ENCODE results near the gene LIMS1. TPM values are rescaled to one million over a fixed set of nuclear protein-coding genes. Genes with fewer than 3 reads are reported as not detected.

The LIMS1 gene
- total and polyA plus RNA-seq, 9 donors, result 32.6 to 56.4 (median 42.9) TPM

DNA sequence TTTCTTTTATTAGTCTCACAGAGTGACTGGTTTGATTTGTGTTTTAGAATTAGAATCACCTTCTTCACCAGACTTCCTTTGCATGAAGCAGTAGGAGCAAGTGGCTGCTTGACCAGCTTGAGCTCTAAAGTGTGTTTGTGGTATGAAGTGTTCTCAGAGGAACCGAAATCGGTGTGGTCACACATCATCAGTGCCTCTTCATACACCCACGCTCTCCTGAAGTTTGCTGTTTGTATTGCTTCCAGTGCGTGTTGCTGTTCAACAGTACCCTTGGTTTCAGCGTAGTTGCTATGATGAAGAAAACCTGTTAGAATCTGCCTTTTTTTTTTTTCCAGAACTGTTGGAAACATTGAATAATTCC, 77.9 kb downstream of the LIMS1 start:
- Histone ChIP-seq H3K9me3 (replicated peaks; ENCODE audit: control insufficient read depth, low read depth, low read length) (no peaks in the 10 kb centered on the region), H3K27ac (ENCODE audit: low read length) (no peak overlapping the region), H3K4me3 (ENCODE audit: low read length) (no peak overlapping the region), H3K4me1 (ENCODE audit: control insufficient read depth, insufficient read depth, low read length) (peaks cover 21% of the 10 kb centered on the region), H3K36me3 (ENCODE audit: control insufficient read depth, insufficient read depth, low read length) (peaks cover 6% of the 10 kb centered on the region), H3K27me3 (ENCODE audit: control insufficient read depth, insufficient read depth, low read length) (no peaks in the 10 kb centered on the region)
- WGBS (ENCODE audit: insufficient coverage), result no CpG with 5 or more reads among the region's 5 CpGs
- DNase-seq, result peak; percentile 74

DNA sequence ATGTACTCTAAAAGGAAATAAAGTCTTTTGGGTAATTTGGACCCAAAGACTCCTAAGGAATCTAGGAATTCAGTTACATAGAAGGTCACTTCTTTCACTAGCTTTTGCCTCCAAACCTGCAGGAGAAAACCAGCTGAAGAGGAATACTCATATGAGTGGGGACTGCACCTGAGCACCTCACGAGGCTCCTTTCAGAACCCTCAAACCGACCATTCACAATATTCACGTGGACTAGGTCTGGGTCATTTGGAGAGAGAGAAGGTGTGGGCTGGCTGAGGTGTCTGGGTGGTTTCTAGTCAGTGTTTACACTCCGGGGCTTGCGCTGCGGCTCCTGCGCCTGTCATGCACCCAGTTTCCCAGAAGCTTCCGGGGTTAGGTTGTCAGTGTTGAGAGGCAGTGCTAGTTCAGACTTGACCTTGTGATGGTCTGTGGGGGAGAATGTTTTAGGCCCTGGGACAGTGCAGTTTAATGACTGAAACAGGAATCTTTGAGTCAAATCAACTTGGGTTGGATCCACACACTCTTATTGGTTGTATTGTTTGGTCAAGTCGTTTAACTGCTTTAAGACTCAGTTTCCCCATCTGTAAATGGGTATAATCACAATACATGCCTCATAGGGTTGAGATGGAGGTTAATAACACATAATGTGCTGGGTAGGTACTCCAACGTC, 78.4 kb downstream of the LIMS1 start:
- Histone ChIP-seq H3K4me1 (ENCODE audit: control insufficient read depth, insufficient read depth, low read length) (peaks cover 23% of the 10 kb centered on the region), H3K27me3 (ENCODE audit: control insufficient read depth, insufficient read depth, low read length) (no peaks in the 10 kb centered on the region), H3K36me3 (ENCODE audit: control insufficient read depth, insufficient read depth, low read length) (peaks cover 6% of the 10 kb centered on the region), H3K9me3 (replicated peaks; ENCODE audit: control insufficient read depth, low read depth, low read length) (no peaks in the 10 kb centered on the region), H3K27ac (ENCODE audit: low read length) (no peak overlapping the region), H3K4me3 (ENCODE audit: low read length) (no peak overlapping the region)
- no peak for DNase-seq
- 91% methylated on average over 5 of the region's 10 CpGs for WGBS (ENCODE audit: insufficient coverage)

GRCh38 chr2:108613261-108614042, 79.2 kb downstream of the LIMS1 start:
- no peak for DNase-seq
- 81% methylated on average over 5 of the region's 9 CpGs for WGBS (ENCODE audit: insufficient coverage)
- Histone ChIP-seq H3K27ac (ENCODE audit: low read length) (no peak overlapping the region), H3K27me3 (ENCODE audit: control insufficient read depth, insufficient read depth, low read length) (no peaks in the 10 kb centered on the region), H3K9me3 (replicated peaks; ENCODE audit: control insufficient read depth, low read depth, low read length) (no peaks in the 10 kb centered on the region), H3K36me3 (ENCODE audit: control insufficient read depth, insufficient read depth, low read length) (peaks cover 6% of the 10 kb centered on the region), H3K4me3 (ENCODE audit: low read length) (no peak overlapping the region), H3K4me1 (ENCODE audit: control insufficient read depth, insufficient read depth, low read length) (peaks cover 27% of the 10 kb centered on the region)

DNA sequence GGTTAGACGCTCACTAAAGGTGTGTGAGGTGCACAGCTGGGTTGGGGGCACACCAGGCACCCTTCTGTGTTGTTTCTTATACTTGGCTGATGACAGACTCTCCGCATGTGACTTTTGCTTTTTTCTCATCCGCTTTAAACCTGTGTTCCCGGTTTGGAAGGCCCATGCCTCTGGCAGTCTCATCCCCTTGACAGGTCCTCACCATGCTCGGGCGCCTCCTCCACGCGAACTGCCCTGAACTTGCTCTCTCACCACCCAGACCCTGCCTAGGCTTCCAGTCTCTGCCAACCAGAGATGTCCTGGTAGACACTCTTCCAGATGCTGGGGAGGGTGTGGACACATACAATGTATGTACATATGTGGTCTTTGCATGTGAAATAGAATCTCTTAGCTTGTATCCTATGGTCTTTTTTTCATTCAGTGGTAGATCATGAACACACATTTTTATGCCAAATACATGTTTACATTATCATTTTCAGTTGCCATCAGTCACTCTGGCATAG, 79.8 kb downstream of the LIMS1 start:
- H3K4me1 ChIP-seq (ENCODE audit: control insufficient read depth, insufficient read depth, low read length), result peaks cover 29% of the 10 kb centered on the region
- WGBS (ENCODE audit: insufficient coverage), result 84% methylated on average over 5 of the region's 8 CpGs

GRCh38 chr2:108614659-108615058, 80.4 kb downstream of the LIMS1 start:
- no peaks in the 10 kb centered on the region for H3K36me3 ChIP-seq (ENCODE audit: control insufficient read depth, insufficient read depth, low read length)

More for the DNA sequence above, 79.8 kb downstream of the LIMS1 start:
- DNase-seq, result no peak
- peaks cover 3% of the 10 kb centered on the region for H3K36me3 ChIP-seq (ENCODE audit: control insufficient read depth, insufficient read depth, low read length)
- no peaks in the 10 kb centered on the region for H3K9me3 ChIP-seq (replicated peaks; ENCODE audit: control insufficient read depth, low read depth, low read length)
- no peak overlapping the region for H3K4me3 ChIP-seq (ENCODE audit: low read length)
- no peak overlapping the region for H3K27ac ChIP-seq (ENCODE audit: low read length)
- H3K27me3 ChIP-seq (ENCODE audit: control insufficient read depth, insufficient read depth, low read length), result no peaks in the 10 kb centered on the region

DNA sequence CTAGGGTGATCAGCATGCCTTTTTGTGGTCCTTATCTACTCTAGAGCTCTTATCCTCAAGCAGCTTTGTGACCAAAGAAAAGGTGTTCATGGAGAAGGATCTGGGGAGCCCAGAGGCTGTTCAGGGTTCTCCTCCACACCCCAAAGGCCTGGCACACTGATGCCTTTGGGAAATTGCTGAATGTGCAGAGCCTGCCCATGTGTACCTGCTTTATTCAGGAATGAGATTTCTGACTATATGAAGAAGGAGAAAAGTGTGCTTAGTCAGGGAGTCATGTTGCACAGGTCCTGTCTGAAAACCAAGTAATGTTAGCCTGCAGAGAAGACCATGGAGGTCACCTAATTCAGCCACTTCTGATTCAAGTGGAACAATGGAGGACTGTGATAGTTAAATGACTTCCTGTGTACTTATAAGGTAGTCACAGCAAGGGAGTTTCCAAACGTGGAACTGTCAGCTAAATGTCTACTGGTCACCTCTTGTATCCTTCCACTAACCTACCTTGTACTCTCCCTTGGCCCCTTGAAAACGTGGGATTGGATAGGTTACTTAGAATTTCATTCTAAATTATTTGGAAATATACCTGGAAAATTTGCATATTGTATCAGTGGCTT, 81.3 kb downstream of the LIMS1 start:
- Histone ChIP-seq H3K27me3 (ENCODE audit: control insufficient read depth, insufficient read depth, low read length) (no peaks in the 10 kb centered on the region), H3K36me3 (ENCODE audit: control insufficient read depth, insufficient read depth, low read length) (no peaks in the 10 kb centered on the region), H3K4me1 (ENCODE audit: control insufficient read depth, insufficient read depth, low read length) (peaks cover 31% of the 10 kb centered on the region), H3K27ac (ENCODE audit: low read length) (no peak overlapping the region), H3K4me3 (ENCODE audit: low read length) (no peak overlapping the region), H3K9me3 (replicated peaks; ENCODE audit: control insufficient read depth, low read depth, low read length) (no peaks in the 10 kb centered on the region)
- no CpG with 5 or more reads among the region's 2 CpGs for WGBS (ENCODE audit: insufficient coverage)
- no peak for DNase-seq

More at GRCh38 chr2:108614659-108615058, 80.4 kb downstream of the LIMS1 start:
- H3K9me3 ChIP-seq (replicated peaks; ENCODE audit: control insufficient read depth, low read depth, low read length), result no peaks in the 10 kb centered on the region
- WGBS (ENCODE audit: insufficient coverage), result 83% methylated on average over 1 of the region's 4 CpGs
- H3K4me1 ChIP-seq (ENCODE audit: control insufficient read depth, insufficient read depth, low read length), result peaks cover 26% of the 10 kb centered on the region
- no peak for DNase-seq
- no peak overlapping the region for H3K27ac ChIP-seq (ENCODE audit: low read length)
- H3K4me3 ChIP-seq (ENCODE audit: low read length), result no peak overlapping the region
- H3K27me3 ChIP-seq (ENCODE audit: control insufficient read depth, insufficient read depth, low read length), result no peaks in the 10 kb centered on the region

DNA sequence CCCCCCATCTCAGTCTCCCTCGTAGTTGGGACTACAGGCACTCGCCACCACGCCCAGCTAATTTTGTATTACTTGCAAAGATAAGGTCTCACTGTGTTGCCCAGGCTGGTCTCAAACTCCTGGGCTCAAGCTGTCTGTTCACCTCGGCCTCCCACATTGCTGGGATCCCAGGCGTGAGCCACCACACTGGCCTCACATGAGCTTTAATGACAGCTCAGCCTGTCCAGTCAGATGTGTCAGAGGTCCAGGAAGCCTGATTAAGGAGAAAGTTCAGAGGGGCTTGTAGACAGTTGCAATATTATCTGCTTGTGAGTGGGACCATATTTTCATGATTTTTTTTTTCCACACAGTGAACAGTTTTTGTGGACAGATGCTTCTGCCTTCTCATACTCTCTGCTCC, 82.0 kb downstream of the LIMS1 start:
- Histone ChIP-seq H3K36me3 (ENCODE audit: control insufficient read depth, insufficient read depth, low read length) (no peaks in the 10 kb centered on the region), H3K4me1 (ENCODE audit: control insufficient read depth, insufficient read depth, low read length) (peaks cover 33% of the 10 kb centered on the region), H3K27ac (ENCODE audit: low read length) (peak overlapping the region; percentile 10), H3K27me3 (ENCODE audit: control insufficient read depth, insufficient read depth, low read length) (no peaks in the 10 kb centered on the region), H3K9me3 (replicated peaks; ENCODE audit: control insufficient read depth, low read depth, low read length) (no peaks in the 10 kb centered on the region), H3K4me3 (ENCODE audit: low read length) (no peak overlapping the region)
- 90% methylated on average over 5 of the region's 5 CpGs for WGBS (ENCODE audit: insufficient coverage)
- no peak for DNase-seq

DNA sequence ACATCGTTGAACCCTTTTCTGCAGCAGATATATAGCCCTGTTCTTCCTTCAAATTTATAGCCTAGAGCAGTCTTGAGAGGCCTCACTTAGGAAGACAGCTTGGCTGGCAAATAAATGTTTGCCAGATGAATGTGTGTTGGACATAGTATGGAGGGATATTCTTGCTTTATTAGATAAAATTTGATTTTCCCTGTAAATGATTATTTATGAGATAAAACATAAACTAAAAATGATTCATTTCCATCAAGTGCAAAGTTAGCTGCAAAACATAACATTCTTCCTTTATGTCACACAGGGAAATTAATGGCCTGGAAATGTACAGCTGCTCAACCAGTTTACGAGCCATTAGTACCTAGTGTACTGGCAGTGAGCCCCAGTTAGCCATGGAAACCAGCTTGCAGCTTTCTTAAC, 82.5 kb downstream of the LIMS1 start:
- Histone ChIP-seq H3K4me1 (ENCODE audit: control insufficient read depth, insufficient read depth, low read length) (peaks cover 33% of the 10 kb centered on the region), H3K27ac (ENCODE audit: low read length) (peak overlapping the region; percentile 10)

DNA sequence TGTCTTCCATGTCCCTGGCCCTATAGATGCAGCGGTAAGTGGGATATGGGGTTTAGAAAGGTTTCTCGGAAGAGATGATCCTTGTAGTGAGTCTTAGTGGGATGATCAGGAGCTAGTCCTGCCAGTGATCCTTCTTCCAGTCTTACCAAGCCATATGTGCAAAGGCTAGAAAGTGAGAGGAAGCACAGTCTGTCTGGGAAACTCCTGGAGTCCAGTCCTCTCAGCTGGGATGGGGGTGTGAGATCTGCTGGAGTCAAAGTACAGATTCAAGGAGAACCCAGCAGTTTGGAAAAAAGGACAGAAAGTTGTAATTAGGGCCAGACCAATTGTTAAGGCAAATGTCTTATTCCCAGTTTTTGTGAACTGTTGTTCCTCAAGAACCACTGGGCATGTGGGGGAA, 83.3 kb downstream of the LIMS1 start:
- Histone ChIP-seq H3K4me3 (ENCODE audit: low read length) (no peak overlapping the region), H3K4me1 (ENCODE audit: control insufficient read depth, insufficient read depth, low read length) (peaks cover 33% of the 10 kb centered on the region), H3K36me3 (ENCODE audit: control insufficient read depth, insufficient read depth, low read length) (no peaks in the 10 kb centered on the region), H3K27me3 (ENCODE audit: control insufficient read depth, insufficient read depth, low read length) (no peaks in the 10 kb centered on the region), H3K9me3 (replicated peaks; ENCODE audit: control insufficient read depth, low read depth, low read length) (no peaks in the 10 kb centered on the region), H3K27ac (ENCODE audit: low read length) (peak overlapping the region; percentile 33)
- DNase-seq, result no peak
- WGBS (ENCODE audit: insufficient coverage), result no CpG with 5 or more reads among the region's 2 CpGs

More for the DNA sequence above, 82.5 kb downstream of the LIMS1 start:
- Histone ChIP-seq H3K27me3 (ENCODE audit: control insufficient read depth, insufficient read depth, low read length) (no peaks in the 10 kb centered on the region), H3K4me3 (ENCODE audit: low read length) (no peak overlapping the region), H3K9me3 (replicated peaks; ENCODE audit: control insufficient read depth, low read depth, low read length) (no peaks in the 10 kb centered on the region), H3K36me3 (ENCODE audit: control insufficient read depth, insufficient read depth, low read length) (no peaks in the 10 kb centered on the region)
- 40% methylated on average over 1 of the region's 2 CpGs for WGBS (ENCODE audit: insufficient coverage)
- DNase-seq, result peak; percentile 62

Data from muscle of leg (tissue), 11 donors.